Glutamatergic neuron (in vitro differentiated cells): ENCODE measurements around the gene FARSB. TPM values are rescaled to one million over a fixed set of nuclear protein-coding genes. Genes with fewer than 3 reads are reported as not detected.
"Not testable (repeated sequence)": the region's sequence is repeated elsewhere in the genome, so short reads cannot be mapped to it uniquely, and the experiment has no call there.

Experiments
- DNase-seq: peaks from one replicate; pipeline ENCODE4 v3.0.0; 2022
- H3K27ac Mint-ChIP-seq: one replicate; pipeline ENCODE4 v1.8.0; 2020; ENCODE audit warnings: mild to moderate bottlenecking, mixed read lengths, inconsistent platforms; ENCODE audit not compliant: unreplicated experiment
- H3K27me3 Mint-ChIP-seq: one replicate; pipeline ENCODE4 v1.8.0; 2020; ENCODE audit warnings: mild to moderate bottlenecking, moderate library complexity, mixed read lengths, inconsistent platforms; ENCODE audit not compliant: unreplicated experiment
- H3K36me3 Mint-ChIP-seq: one replicate; pipeline ENCODE4 v1.8.0; 2020; ENCODE audit warnings: mild to moderate bottlenecking, mixed read lengths, inconsistent platforms; ENCODE audit not compliant: unreplicated experiment
- H3K4me1 Mint-ChIP-seq: one replicate; pipeline ENCODE4 v1.8.0; 2020; ENCODE audit warnings: mild to moderate bottlenecking, low read depth, mixed read lengths, inconsistent platforms; ENCODE audit not compliant: unreplicated experiment
- H3K4me3 Mint-ChIP-seq: one replicate; pipeline ENCODE4 v1.8.0; 2020; ENCODE audit warnings: mild to moderate bottlenecking, mixed read lengths, inconsistent platforms; ENCODE audit not compliant: unreplicated experiment
- H3K9me3 Mint-ChIP-seq: one replicate; pipeline ENCODE4 v1.8.0; 2020; ENCODE audit warnings: mild to moderate bottlenecking, moderate library complexity, mixed read lengths, inconsistent platforms; ENCODE audit not compliant: unreplicated experiment
- total RNA-seq: library from RNA; stranded (reverse); fragmentation: NEBNext Ultra II Directional; extraction: Animal tissue kit (Norgen Biotek cat#: 25700); gene quantifications from one replicate; pipeline ENCODE4 v1.2.1, GENCODE V29; 2021; ENCODE audit not compliant: unreplicated experiment
- TF ChIP-seq, protein P1 (sequence below): fragments of 200-600 bp; sonication (generic); IDR thresholded peaks from one replicate; pipeline ENCODE4 v1.5.0; 2021; ENCODE audit not compliant: partially characterized antibody, unreplicated experiment

The FARSB gene
- total RNA-seq, 1 donor from 2014 or later: 18.8 TPM

DNA sequence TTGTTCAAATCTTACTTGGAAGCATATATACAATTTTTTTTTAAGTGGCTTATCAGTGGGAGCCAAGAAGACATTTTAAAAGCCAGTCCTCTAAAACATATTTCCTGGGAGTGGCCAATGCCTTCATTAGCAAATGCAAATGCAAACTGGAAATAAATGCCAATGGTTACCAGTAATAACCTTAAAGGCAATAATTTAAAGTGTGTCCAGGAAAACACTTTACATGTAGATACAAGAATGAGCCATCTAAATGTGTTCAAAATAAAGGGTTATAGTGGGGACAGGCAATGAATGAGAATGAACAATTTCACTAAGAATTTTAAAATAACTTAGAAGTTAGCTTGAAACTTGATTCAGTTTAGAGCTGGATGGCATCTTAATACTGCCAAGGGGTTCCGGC is 64.2 kb downstream of the FARSB start:
- no peak overlapping the region for H3K4me3 Mint-ChIP-seq
- no peak overlapping the region for H3K27ac Mint-ChIP-seq
- peaks cover 11% of the 10 kb centered on the region for H3K4me1 Mint-ChIP-seq
- no peak for DNase-seq
- H3K9me3 Mint-ChIP-seq: peaks cover 4% of the 10 kb centered on the region
- TF ChIP-seq, protein P1, sequence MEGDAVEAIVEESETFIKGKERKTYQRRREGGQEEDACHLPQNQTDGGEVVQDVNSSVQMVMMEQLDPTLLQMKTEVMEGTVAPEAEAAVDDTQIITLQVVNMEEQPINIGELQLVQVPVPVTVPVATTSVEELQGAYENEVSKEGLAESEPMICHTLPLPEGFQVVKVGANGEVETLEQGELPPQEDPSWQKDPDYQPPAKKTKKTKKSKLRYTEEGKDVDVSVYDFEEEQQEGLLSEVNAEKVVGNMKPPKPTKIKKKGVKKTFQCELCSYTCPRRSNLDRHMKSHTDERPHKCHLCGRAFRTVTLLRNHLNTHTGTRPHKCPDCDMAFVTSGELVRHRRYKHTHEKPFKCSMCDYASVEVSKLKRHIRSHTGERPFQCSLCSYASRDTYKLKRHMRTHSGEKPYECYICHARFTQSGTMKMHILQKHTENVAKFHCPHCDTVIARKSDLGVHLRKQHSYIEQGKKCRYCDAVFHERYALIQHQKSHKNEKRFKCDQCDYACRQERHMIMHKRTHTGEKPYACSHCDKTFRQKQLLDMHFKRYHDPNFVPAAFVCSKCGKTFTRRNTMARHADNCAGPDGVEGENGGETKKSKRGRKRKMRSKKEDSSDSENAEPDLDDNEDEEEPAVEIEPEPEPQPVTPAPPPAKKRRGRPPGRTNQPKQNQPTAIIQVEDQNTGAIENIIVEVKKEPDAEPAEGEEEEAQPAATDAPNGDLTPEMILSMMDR: no peak
- no peaks in the 10 kb centered on the region for H3K36me3 Mint-ChIP-seq
- H3K27me3 Mint-ChIP-seq: no peaks in the 10 kb centered on the region

DNA sequence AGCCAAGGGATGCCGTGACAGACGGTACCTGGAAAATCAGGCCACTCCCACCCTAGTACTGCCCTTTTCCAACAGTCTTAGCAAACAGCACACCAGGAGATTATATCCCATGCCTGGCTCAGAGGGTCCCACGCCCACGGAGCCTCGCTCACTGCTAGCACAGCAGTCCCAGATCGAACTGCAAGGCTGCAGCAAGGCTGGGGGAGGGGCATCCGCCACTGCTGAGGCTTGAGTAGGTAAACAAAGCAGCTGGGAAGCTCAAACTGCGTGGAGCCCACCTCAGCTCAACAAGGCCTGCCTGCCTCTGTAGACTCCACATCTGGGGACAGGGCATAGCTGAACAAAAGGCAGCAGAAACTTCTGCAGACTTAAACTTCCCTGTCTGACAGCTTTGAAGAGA is 71.3 kb downstream of the FARSB start:
- not testable (repeated sequence) for H3K9me3 Mint-ChIP-seq, H3K27ac Mint-ChIP-seq, DNase-seq, H3K4me1 Mint-ChIP-seq, H3K4me3 Mint-ChIP-seq, H3K27me3 Mint-ChIP-seq
- H3K36me3 Mint-ChIP-seq: peaks cover 13% of the 10 kb centered on the region

DNA sequence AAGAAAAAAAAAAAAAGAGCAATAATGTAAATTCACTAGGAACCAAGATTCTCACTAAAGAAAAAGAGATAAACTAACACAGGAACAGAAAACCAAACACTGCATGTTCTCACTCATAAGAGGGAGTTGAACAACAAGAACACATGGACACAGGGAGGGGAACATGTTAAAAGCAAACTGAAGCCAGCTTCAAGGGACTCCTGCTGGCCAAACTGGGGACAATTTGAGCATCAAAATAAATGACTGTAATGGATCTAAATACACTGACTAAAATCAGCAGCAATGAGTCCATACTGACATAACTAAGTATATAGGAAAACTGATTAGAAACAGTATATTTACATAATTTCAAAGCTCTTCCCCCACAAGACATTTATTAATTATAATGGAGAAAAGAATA is 73.0 kb downstream of the FARSB start:
- Mint-ChIP-seq H3K36me3 (peaks cover 13% of the 10 kb centered on the region), H3K27me3 (no peaks in the 10 kb centered on the region), H3K4me1 (no peaks in the 10 kb centered on the region), H3K27ac (no peak overlapping the region), H3K9me3 (no peaks in the 10 kb centered on the region), H3K4me3 (no peak overlapping the region)
- TF ChIP-seq, protein P1: peak; percentile 41
- no peak for DNase-seq

DNA sequence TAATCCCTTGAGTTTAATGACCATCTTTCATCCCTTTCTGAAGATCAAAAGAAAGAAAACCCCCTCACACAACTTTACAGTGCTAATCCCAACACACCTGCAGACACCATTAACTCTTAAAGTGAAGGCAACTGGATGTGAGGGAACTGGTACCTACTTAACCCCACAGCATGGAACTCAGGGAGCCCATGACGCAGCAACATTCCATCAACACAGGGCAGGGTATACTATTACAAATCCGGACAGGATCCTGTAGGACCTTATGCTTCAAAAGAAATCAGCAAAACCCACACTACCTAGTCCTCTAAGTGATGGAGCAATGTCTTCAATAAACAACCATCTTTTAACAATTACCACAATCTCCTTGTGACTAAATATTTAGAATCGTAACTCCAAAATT is 78.6 kb downstream of the FARSB start:
- TF ChIP-seq, protein P1: no peak
- H3K4me1 Mint-ChIP-seq: peaks cover 9% of the 10 kb centered on the region

DNA sequence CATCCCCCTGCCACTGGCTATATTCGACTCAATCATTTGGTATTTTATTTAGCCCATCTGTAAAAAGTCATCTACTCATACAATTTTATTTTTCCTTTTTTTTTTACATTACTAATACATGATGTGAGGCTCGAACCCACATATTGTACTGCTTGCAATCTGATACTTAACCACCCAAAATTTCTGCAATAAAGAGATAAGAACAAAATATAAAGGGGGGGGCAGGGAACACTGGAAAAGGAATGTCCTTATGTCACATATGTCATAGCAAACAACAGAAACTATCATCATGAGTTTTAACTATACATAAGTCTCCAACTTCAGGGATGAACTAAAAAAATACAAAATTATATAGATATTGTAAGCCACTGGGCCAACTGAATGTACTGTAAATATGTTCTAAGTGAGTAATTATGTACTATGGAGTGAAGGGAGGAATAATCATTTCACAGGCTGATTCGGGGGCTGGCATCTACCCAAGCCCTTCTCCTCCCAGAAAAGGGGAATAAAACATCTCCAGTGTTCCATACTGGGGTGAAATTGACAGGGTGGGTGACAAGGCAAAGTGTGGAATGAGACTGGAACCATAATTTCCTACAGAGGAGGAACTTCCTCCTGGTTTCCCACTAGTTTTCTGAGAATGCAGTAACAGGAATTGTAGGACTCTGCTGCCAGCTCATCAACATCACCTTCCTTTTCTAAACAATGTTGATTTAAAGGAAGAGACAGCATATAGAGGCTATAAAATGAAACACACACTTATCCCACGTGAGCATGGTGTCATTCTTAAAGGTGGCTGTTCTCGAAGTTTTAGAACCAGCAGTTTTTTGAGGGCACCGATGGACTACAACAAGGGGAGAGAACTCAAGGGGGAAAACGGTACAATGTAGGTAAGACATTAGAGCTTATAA is 79.5 kb downstream of the FARSB start:
- TF ChIP-seq, protein P1: no peak
- no peaks in the 10 kb centered on the region for H3K9me3 Mint-ChIP-seq
- H3K27ac Mint-ChIP-seq: no peak overlapping the region
- H3K4me1 Mint-ChIP-seq: peaks cover 18% of the 10 kb centered on the region
- H3K4me3 Mint-ChIP-seq: no peak overlapping the region
- H3K27me3 Mint-ChIP-seq: no peaks in the 10 kb centered on the region
- DNase-seq: no peak
- no peaks in the 10 kb centered on the region for H3K36me3 Mint-ChIP-seq

More for the DNA sequence above, 78.6 kb downstream of the FARSB start:
- Mint-ChIP-seq H3K27ac (no peak overlapping the region), H3K9me3 (no peaks in the 10 kb centered on the region), H3K4me3 (no peak overlapping the region), H3K36me3 (no peaks in the 10 kb centered on the region), H3K27me3 (no peaks in the 10 kb centered on the region)
- DNase-seq: no peak
